ENCODE data around the gene C14orf39. TPM values are rescaled to one million over a fixed set of nuclear protein-coding genes. Genes with fewer than 3 reads are reported as not detected.

C14orf39 gene
- total and polyA plus RNA-seq, 2 of the 13 experiments (the other 11 are each of a cell fraction or from before 2014, with no cell fraction given): not detected

- H3K4me2 ChIP-seq (ENCODE audit: low read depth, low read length): peak overlapping the region; percentile 78
- peak overlapping the region; percentile 51 to 74 (median 69) for H3K4me3 ChIP-seq (replicated peaks in 1 of 3; ENCODE audit: insufficient read depth in 1 of 3, low read depth in 2 of 3, low read length in 3 of 3)
- BruUV-seq (replicated peaks): no TSS peak
- ChIA-PET POLR2A (no interaction called here), CTCF (ENCODE audit: low intra/inter-chr PET ratio, low total read pairs) (interaction anchor here (1.3 kb wide), 1 partner anchor 165 kb away, joined by 4 read pairs; no protein-coding TSS in a partner anchor)
- in situ Hi-C loops (cut with HindIII; ENCODE audit: extremely low pct_ligation_motif_present, low pct_unique_long_range_greater_than_20kb): no loop called here
- DNase-seq (ENCODE audit: low spot score): peak; percentile 41
- H3K27me3 ChIP-seq (ENCODE audit: control insufficient read depth in 1 of 2, insufficient read depth in 2 of 2, low read length in 2 of 2): peaks cover 0 to 43% of the 10 kb centered on the region in 2 experiments; a peak in 4 of 5 replicates
- H3K27ac ChIP-seq (ENCODE audit: extremely low read length, insufficient read depth, low read length): no peak overlapping the region
- H3K9ac ChIP-seq (ENCODE audit: insufficient read depth, low read depth, low read length): no peak overlapping the region
- no peaks in the 10 kb centered on the region for H4K20me1 ChIP-seq (ENCODE audit: insufficient read depth, low read length)
- no peaks in the 10 kb centered on the region for H3K9me3 ChIP-seq (ENCODE audit: low read length)
- FAIRE-seq: no peak
- WGBS (ENCODE audit: low lambda C conversion rate): 34% methylated on average over 26 of the region's 79 CpGs
- no peak overlapping the region for H2AFZ ChIP-seq (ENCODE audit: low read length)
- peak; percentile 99 for ATAC-seq
- H3K4me1 ChIP-seq (ENCODE audit: insufficient read depth, low read length): no peaks in the 10 kb centered on the region
- intact Hi-C loops (cut with micrococcal nuclease; ENCODE audit: unreplicated experiment): no loop called here
- H3K36me3 ChIP-seq (replicated peaks in 1 of 2; ENCODE audit: control insufficient read depth in 1 of 2, insufficient read depth in 2 of 2, low read length in 2 of 2): no peaks in the 10 kb centered on the region
- H3K79me2 ChIP-seq (ENCODE audit: insufficient read depth, low read length): no peaks in the 10 kb centered on the region
- TF ChIP-seq HHEX (CRISPR knock-in tag; IDR thresholded peaks at IDR 0.05): no peak
- peak; percentile 76; the same call in 1 of the 2 replicates for TF ChIP-seq MYPOP (CRISPR knock-in tag; IDR thresholded peaks at IDR 0.05)
- peak; percentile 71 for TF ChIP-seq YEATS4 (CRISPR knock-in tag; IDR thresholded peaks at IDR 0.05; ENCODE audit: borderline replicate concordance)
- TF ChIP-seq ZFP90 (CRISPR knock-in tag; IDR thresholded peaks at IDR 0.05; ENCODE audit: borderline replicate concordance): no peak
- TF ChIP-seq FLYWCH1 (CRISPR knock-in tag; IDR thresholded peaks at IDR 0.05): no peak
- TF ChIP-seq TBX2 (CRISPR knock-in tag; IDR thresholded peaks at IDR 0.05; ENCODE audit: borderline replicate concordance): no peak; the same call in 1 of the 2 replicates
- no peak for TF ChIP-seq ZNF562 (CRISPR knock-in tag; IDR thresholded peaks at IDR 0.05; ENCODE audit: borderline replicate concordance)
- TF ChIP-seq PRMT3 (CRISPR knock-in tag; IDR thresholded peaks at IDR 0.05; ENCODE audit: borderline replicate concordance, low read depth): no peak
- no peak for TF ChIP-seq MED8 (CRISPR knock-in tag; IDR thresholded peaks at IDR 0.05; ENCODE audit: insufficient replicate concordance)
- peak; percentile 78 for TF ChIP-seq XRCC5 (optimal IDR thresholded peaks at IDR 0.05; ENCODE audit: low read length)
- TF ChIP-seq LRRFIP1 (CRISPR knock-in tag; conservative IDR thresholded peaks at IDR 0.05): no peak
- peak; percentile 48 for TF ChIP-seq STAG1 (CRISPR knock-in tag; IDR thresholded peaks at IDR 0.05)
- no peak for TF ChIP-seq IRF9 (CRISPR knock-in tag; IDR thresholded peaks at IDR 0.05; ENCODE audit: borderline replicate concordance)
- peak; percentile 36; the same call in 1 of the 2 replicates for TF ChIP-seq ATF7-NPFF (CRISPR knock-in tag; IDR thresholded peaks at IDR 0.05; ENCODE audit: low read depth)
- TF ChIP-seq SATB2 (CRISPR knock-in tag; IDR thresholded peaks at IDR 0.05): 0 out of 2 replicates have a peak, but pooled peaks have one; percentile 27
- TF ChIP-seq ZNF260 (CRISPR knock-in tag; IDR thresholded peaks at IDR 0.05; ENCODE audit: borderline replicate concordance, low read depth): no peak
- no peak for TF ChIP-seq ZBTB43 (CRISPR knock-in tag; conservative IDR thresholded peaks at IDR 0.05)
Measured at GRCh38 chr14:60514741-60515491, 29.1 kb upstream of the C14orf39 start.
